ENCODE measurements around the gene TSPAN5. TPM values are rescaled to one million over a fixed set of nuclear protein-coding genes. Genes with fewer than 3 reads are reported as not detected.

TSPAN5 gene
- polyA plus RNA-seq, 3 donors from 2014 or later, result 21.9 to 37.8 (median 27.2) TPM

DNA sequence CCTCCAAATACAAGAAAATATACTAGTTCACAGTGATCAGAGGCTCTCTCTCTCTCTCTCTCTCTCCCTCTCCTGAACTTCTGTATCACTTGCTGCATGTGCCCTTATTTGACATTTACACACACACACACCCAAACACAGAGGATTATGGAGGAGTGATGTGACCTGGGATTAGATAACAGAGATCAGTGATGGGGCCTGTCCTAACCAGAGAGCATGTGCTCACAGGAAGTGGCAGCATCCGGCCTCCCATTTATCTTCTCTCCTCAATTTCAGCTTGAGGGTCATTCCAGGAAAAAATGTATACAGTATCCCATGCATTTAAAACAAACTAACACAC is 143.0 kb downstream of the TSPAN5 start:
- peaks cover 36 to 49% of the 10 kb centered on the region in 2 donors for H3K4me1 Mint-ChIP-seq
- no peaks in the 10 kb centered on the region for H3K9me3 Mint-ChIP-seq
- no peaks in the 10 kb centered on the region for H3K27me3 Mint-ChIP-seq (ENCODE audit: low read depth in 3 of 3)
- no peaks in the 10 kb centered on the region for H3K36me3 Mint-ChIP-seq
- DNase-seq, result no peak
- H3K4me3 Mint-ChIP-seq, result peak overlapping the region in 1 of 5 donors; percentile 33
- H3K27ac Mint-ChIP-seq, result peak overlapping the region in 2 of 6 donors; percentile 50 to 80

DNA sequence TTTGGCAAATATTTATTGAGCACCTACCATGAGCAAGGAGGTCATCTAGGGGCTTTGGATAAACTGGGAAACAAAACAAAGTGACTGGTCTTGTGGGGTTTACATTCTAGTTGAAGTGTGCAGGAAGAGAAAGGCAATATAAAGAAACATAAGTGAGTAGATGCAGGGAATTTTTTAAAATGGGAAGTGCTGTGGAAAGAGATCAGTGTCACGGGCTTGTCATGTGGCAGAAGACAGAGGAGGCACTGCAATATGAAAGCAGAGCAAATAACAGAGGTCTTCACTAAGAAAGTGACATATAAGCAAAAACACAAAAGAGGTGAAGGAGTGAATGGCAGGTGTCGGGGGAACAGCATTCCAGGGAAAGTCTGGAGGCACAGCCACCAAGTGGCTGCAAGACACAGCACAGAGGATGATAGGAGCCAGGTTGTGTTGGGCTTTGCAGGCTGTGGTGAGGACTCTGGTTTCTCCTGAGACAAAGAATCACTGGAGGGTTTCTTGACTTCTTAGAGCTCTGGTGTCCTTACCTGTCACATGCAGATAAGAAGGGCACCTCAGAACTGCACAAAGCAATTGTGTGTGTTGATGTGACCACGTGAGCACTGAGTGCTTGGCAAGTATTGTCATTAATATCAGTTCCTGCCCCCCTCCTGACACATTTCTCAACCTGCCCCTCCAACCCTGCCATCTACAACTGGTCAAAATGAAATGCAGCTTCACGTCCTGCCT is 143.5 kb downstream of the TSPAN5 start:
- DNase-seq, result no peak
- Mint-ChIP-seq H3K27ac (peak overlapping the region in 3 of 6 donors; percentile 2 to 80 (median 31)), H3K9me3 (no peaks in the 10 kb centered on the region), H3K27me3 (ENCODE audit: low read depth in 3 of 3) (no peaks in the 10 kb centered on the region), H3K4me1 (peaks cover 36 to 45% of the 10 kb centered on the region in 2 donors), H3K4me3 (peak overlapping the region in 1 of 5 donors; percentile 33), H3K36me3 (no peaks in the 10 kb centered on the region)

DNA sequence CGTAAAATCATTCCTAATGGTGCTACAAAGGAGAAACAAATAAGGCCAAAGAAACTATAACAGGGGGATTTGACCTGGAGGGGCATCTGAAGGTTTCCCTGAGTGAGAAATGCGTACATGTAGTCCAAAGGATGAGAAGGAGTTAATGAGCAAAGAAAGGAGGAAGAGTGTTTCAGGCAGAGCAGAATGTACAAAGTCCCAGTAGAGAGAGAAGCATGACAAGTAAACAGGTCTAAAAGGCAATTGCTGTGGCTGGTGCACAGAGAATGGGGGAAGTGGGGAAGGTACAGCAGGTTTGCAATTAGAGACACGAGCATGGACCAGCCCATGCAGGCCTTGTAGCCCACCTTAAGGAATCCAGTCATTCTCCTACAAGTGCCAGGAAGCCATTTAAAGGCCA is 145.5 kb downstream of the TSPAN5 start:
- Mint-ChIP-seq H3K4me3 (no peak overlapping the region), H3K27me3 (ENCODE audit: low read depth in 3 of 3) (no peaks in the 10 kb centered on the region), H3K36me3 (no peaks in the 10 kb centered on the region), H3K4me1 (peaks cover 31 to 34% of the 10 kb centered on the region in 2 donors), H3K27ac (peak overlapping the region in 1 of 6 donors; percentile 5), H3K9me3 (no peaks in the 10 kb centered on the region)
- no peak for DNase-seq

DNA sequence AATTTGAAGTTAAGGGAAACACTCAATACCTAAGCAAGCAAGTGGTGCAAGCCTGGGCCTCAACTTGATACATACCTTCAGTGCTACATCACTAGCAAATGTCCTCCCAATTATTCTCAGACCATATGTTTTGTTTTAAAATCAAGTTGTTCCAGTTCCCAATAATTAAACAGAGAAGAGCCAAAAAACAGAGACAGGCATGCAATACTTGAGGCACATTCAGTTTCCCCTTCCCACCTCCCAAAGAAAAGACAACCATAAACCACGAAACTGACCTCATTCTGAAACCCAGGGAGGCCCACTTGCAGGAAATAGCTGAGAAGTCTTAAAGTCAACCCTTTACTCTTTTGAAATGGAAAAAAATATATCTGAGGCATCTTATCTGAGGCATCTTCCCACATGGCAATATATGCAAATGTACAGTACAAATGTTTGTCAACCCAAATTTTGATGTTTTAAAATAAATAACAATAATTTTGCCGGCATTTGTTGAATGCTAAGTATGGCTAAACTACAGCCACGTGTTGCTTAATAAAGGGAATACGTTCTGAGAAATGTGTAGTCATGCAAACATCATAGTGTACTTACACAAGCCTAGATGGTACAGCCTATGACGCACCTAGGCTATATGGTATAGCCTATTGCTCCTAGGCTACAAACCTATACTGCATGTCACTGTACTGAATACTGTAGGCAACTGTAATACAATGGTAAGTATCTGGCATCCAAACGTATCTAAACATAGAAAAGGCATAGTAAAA is 147.5 kb downstream of the TSPAN5 start:
- Mint-ChIP-seq H3K4me1 (peaks cover 27 to 31% of the 10 kb centered on the region in 2 donors), H3K36me3 (no peaks in the 10 kb centered on the region), H3K27me3 (ENCODE audit: low read depth in 3 of 3) (no peaks in the 10 kb centered on the region), H3K9me3 (no peaks in the 10 kb centered on the region), H3K27ac (peak overlapping the region in 1 of 6 donors; percentile 0), H3K4me3 (no peak overlapping the region)
- DNase-seq, result no peak

DNA sequence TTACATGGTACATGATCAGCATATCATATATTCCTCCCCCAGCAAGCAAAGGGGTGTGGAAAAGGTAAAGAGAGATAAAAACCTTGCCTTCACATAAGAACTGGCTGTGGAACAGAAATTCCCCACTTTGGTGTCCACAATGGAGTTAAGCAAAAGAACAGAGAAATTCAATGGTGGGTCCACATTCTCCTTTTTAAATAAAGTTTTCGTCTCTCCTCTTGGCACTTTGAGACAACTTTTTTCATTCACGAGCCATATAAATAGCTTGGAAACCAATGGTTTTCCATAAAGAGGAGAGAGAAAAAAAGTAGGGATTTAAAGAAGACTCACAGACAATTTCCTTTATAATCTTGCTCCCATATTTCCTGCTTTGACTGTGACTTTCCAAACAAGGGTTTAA is 148.1 kb downstream of the TSPAN5 start:
- DNase-seq, result no peak
- Mint-ChIP-seq H3K27ac (peak overlapping the region in 1 of 6 donors; percentile 0), H3K27me3 (ENCODE audit: low read depth in 3 of 3) (no peaks in the 10 kb centered on the region), H3K9me3 (no peaks in the 10 kb centered on the region), H3K4me3 (no peak overlapping the region), H3K36me3 (peaks cover 2 to 3% (median 2%) of the 10 kb centered on the region in 3 donors), H3K4me1 (peaks cover 21 to 25% of the 10 kb centered on the region in 2 donors)

DNA sequence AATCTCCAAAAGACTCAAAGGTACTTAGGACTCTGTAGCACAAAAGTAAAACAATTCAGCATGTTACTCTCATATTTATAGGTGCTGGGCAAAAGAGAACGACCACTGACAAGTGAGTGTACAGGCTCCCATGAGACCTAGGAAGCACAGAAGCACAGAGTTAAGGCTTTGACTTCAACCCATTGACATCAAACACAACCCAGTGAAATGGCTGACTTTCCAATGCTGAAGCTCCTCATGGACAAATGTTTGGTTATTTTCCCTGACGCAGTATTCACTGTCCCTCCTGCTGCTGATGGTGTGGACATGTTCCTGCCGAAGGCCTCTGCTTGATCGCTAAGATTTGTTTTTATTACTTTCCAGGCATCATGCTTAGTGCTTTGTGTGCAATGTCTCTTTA is 148.7 kb downstream of the TSPAN5 start:
- H3K4me3 Mint-ChIP-seq, result no peak overlapping the region
- H3K36me3 Mint-ChIP-seq, result peaks cover 5 to 8% (median 6%) of the 10 kb centered on the region in 3 donors
- no peak overlapping the region for H3K27ac Mint-ChIP-seq
- no peaks in the 10 kb centered on the region for H3K27me3 Mint-ChIP-seq (ENCODE audit: low read depth in 3 of 3)
- DNase-seq, result no peak
- no peaks in the 10 kb centered on the region for H3K9me3 Mint-ChIP-seq
- peaks cover 14 to 19% of the 10 kb centered on the region in 2 donors for H3K4me1 Mint-ChIP-seq

DNA sequence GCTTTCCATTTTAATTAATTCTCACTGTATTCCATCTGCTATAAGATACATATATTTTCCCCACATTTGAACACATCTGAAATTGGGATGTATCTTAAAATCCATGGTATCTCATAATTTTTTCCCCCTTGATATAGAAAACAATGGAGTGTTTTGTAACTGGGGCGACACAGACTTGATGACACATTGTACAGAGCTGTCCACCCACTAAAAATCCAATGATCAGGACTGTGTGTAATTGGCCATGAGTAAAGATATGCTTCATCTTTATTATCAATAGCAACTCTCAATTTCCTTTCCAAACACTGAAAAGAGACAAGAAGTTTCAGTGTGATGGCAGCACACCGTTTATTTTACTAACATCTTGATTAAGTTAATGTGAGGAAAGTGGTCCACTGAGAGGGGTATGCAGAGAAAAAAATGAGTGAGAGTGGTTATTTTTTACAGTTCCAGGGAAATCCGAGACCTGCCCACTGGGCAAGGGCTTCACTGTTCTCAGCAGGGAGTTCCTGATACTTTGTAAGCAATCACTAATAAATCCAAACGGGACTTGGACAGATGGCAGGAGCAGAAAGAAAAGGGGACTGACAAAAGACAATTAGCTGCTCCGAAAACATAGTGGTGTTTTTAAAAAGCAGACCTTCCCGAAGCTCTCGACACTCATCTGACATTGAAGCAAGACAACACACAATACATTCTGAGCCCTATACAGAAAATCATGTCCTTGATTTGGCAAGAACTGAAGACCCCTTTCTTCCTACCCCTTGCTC is 149.4 kb downstream of the TSPAN5 start:
- Mint-ChIP-seq H3K4me3 (no peak overlapping the region), H3K27me3 (ENCODE audit: low read depth in 3 of 3) (no peaks in the 10 kb centered on the region), H3K9me3 (no peaks in the 10 kb centered on the region), H3K27ac (peak overlapping the region in 1 of 6 donors; percentile 31), H3K4me1 (peaks cover 12 to 14% of the 10 kb centered on the region in 2 donors), H3K36me3 (peaks cover 5 to 8% (median 6%) of the 10 kb centered on the region in 3 donors)
- no peak for DNase-seq

DNA sequence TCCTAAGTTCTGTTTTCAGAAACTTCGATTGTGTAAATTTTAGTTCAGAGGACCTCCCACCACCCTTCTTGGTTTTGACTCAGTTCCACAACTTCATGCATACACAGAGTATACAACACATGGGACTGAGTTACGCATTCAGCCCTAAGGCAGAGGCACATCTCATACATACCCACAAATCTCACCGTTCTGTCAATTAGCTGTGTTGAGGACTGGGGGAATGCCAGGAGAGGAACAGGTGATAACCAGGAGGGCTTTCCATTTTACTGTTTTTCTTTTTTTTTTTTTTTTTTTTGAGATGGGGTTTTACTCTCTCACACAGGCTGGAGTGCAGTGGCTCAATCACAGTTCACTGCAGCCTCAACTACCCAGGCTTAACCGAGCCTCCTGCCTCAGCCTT is 150.2 kb downstream of the TSPAN5 start:
- no peak overlapping the region for H3K27ac Mint-ChIP-seq
- DNase-seq, result no peak
- H3K4me1 Mint-ChIP-seq, result peaks cover 12 to 14% of the 10 kb centered on the region in 2 donors

DNA sequence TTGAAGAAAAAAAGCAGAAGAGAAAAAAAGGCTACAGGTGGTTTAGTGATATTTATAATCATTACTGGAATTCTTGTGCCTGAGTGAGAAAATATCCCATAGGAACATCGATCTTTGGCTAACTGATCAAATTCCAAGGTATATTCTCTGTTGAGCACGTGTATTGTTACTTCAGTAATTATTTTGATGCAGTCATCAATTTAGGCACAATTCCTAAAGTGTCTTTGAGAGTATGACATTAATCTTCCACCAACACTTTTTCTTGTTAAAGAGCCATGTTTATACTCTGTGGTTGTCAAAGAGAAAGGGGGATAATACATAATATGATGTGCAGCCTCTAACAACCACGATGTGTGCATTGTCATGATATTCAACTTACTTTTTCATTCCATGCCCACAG is 151.1 kb downstream of the TSPAN5 start:
- no peaks in the 10 kb centered on the region for H3K9me3 Mint-ChIP-seq
- peaks cover 9 to 11% of the 10 kb centered on the region in 2 donors for H3K4me1 Mint-ChIP-seq
- H3K27me3 Mint-ChIP-seq (ENCODE audit: low read depth in 3 of 3), result no peaks in the 10 kb centered on the region
- no peak overlapping the region for H3K27ac Mint-ChIP-seq
- H3K36me3 Mint-ChIP-seq, result peaks cover 8 to 11% (median 9%) of the 10 kb centered on the region in 3 donors
- DNase-seq, result no peak
- H3K4me3 Mint-ChIP-seq, result no peak overlapping the region

More for the DNA sequence above, 150.2 kb downstream of the TSPAN5 start:
- H3K36me3 Mint-ChIP-seq, result peaks cover 5 to 8% (median 6%) of the 10 kb centered on the region in 3 donors
- no peaks in the 10 kb centered on the region for H3K9me3 Mint-ChIP-seq
- no peak overlapping the region for H3K4me3 Mint-ChIP-seq
- no peaks in the 10 kb centered on the region for H3K27me3 Mint-ChIP-seq (ENCODE audit: low read depth in 3 of 3)

DNA sequence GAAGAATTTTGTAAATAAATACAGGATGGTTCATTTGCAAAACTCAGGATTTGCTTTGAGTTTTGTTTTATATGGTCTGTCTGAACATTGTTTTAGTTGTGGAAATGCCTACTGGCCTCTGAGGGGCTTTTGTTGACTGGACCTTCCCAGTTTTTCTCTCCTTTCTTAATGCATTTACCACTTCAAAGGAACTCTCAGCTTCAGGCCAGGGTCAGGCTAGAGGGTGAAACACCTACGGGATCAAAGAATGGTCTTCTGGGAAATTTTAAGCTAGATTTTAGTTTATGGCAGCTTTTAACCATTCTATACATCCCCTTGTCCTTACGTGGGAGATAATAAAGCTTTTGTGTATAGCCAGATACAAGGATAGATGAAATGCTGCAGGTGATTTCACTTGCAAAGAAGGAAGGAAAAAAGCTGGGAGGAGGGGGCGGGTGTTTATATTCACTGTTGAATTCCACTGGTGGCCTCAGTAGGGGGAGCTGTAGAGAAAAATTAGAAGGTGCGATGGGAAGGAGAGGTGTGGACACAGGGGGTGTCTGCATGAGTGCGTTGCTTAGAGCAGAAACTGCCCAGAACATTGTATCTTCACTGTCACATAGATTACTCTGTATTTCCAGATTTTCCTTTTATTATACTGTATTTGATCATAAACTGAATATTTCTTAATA is 151.8 kb downstream of the TSPAN5 start:
- H3K4me1 Mint-ChIP-seq, result peaks cover 9 to 11% of the 10 kb centered on the region in 2 donors
- peaks cover 0 to 1% (median 0%) of the 10 kb centered on the region in 3 donors for H3K27me3 Mint-ChIP-seq (ENCODE audit: low read depth in 3 of 3)
- no peak overlapping the region for H3K4me3 Mint-ChIP-seq
- DNase-seq, result no peak
- H3K9me3 Mint-ChIP-seq, result no peaks in the 10 kb centered on the region
- H3K36me3 Mint-ChIP-seq, result peaks cover 13 to 17% (median 15%) of the 10 kb centered on the region in 3 donors
- no peak overlapping the region for H3K27ac Mint-ChIP-seq

DNA sequence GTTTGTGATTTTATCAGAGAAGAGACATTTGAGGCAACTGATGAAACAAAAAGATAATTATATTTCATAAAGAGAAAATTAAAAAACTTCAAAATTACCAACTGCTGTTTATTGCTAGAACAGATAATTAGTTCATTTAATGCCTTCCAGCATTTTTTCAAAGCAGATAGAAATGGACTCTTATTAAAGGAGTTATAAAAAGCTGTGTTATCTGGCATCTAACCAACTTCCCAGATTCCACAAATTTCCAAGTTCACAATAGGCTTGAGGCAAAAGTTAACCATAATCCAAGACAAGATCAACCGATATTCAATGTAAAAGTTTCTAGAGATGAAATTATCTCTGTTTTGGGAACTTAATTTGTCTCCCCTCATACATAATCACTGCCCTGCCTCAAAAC is 152.4 kb downstream of the TSPAN5 start:
- DNase-seq, result no peak
- Mint-ChIP-seq H3K27me3 (ENCODE audit: low read depth in 3 of 3) (peaks cover 0 to 1% (median 0%) of the 10 kb centered on the region in 3 donors), H3K4me1 (peaks cover 5 to 7% of the 10 kb centered on the region in 2 donors), H3K9me3 (no peaks in the 10 kb centered on the region), H3K36me3 (peaks cover 16 to 23% (median 20%) of the 10 kb centered on the region in 3 donors), H3K27ac (no peak overlapping the region), H3K4me3 (no peak overlapping the region)

DNA sequence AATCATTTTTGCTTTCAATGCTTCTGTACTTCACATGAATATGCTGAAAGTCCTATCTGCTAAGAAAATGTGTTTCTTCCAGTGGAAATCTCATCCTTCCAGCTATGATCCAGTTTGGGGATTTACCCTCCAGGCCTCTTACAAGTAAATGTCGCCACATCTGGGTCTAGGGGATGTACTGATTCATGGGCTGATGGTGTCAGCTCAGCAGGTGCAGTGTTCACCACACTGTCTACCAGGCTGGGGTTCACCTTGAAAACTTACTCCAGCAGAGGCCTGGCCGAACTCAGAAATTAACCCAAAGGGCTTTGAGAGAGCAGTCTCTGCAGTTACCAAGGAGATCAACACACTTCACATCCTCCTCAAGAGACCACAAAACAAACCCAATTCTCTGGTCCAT is 154.3 kb downstream of the TSPAN5 start:
- no peaks in the 10 kb centered on the region for H3K9me3 Mint-ChIP-seq
- H3K27ac Mint-ChIP-seq, result no peak overlapping the region
- peaks cover 0 to 1% (median 0%) of the 10 kb centered on the region in 3 donors for H3K27me3 Mint-ChIP-seq (ENCODE audit: low read depth in 3 of 3)
- H3K4me1 Mint-ChIP-seq, result no peaks in the 10 kb centered on the region
- peaks cover 16 to 23% (median 20%) of the 10 kb centered on the region in 3 donors for H3K36me3 Mint-ChIP-seq
- H3K4me3 Mint-ChIP-seq, result no peak overlapping the region
- DNase-seq, result no peak

DNA sequence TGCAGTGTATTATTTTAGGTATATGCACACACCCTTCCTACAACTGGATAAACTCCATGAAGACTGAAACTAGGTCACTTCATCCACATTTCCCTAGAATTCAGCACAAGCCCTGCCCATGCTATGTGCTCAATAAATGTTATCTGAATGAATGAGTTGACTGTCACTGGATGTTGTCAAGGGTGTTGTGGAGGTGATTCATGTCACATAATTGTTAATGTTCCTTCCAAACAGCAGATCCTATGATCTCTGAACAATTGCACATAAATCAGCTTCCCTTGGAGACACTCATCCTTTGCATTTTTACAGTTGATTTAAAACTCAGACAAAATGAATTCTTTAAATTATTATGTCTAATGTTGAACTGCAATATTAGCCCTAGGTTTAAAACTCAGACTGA is 154.7 kb downstream of the TSPAN5 start:
- peaks cover 0 to 1% (median 0%) of the 10 kb centered on the region in 3 donors for H3K27me3 Mint-ChIP-seq (ENCODE audit: low read depth in 3 of 3)
- peaks cover 16 to 23% (median 20%) of the 10 kb centered on the region in 3 donors for H3K36me3 Mint-ChIP-seq
- no peak overlapping the region for H3K4me3 Mint-ChIP-seq
- no peaks in the 10 kb centered on the region for H3K9me3 Mint-ChIP-seq
- peaks cover 2% of the 10 kb centered on the region in 2 donors for H3K4me1 Mint-ChIP-seq
- H3K27ac Mint-ChIP-seq, result no peak overlapping the region
- DNase-seq, result no peak
